ENCODE results near the gene LAMP1.

GRCh38 chr13:113359571-113359970 lies 62.5 kb downstream of the LAMP1 start:
- TF ChIP-seq CTCF (conservative IDR thresholded peaks at IDR 0.05; ENCODE audit: low read depth, low read length) (no peak), EZH2 (IDR thresholded peaks at IDR 0.05; ENCODE audit: low read length, unreplicated experiment) (no peak)

Measured in PC-3 (cell line).